Iris pigment epithelial cell (primary cell): Measurements from ENCODE around the gene AXIN1.
"Not testable (repeated sequence)": the region's sequence is repeated elsewhere in the genome, so short reads cannot be mapped to it uniquely, and the experiment has no call there.

Experiments used
- DNase-seq: peaks from one replicate; pipeline ENCODE4 v3.0.0-alpha.2; 2011; ENCODE audit warnings: low read depth

Gene AXIN1

GRCh38 chr16:264440-264951 is 88.0 kb downstream of the AXIN1 start:
- DNase-seq = no peak

DNA sequence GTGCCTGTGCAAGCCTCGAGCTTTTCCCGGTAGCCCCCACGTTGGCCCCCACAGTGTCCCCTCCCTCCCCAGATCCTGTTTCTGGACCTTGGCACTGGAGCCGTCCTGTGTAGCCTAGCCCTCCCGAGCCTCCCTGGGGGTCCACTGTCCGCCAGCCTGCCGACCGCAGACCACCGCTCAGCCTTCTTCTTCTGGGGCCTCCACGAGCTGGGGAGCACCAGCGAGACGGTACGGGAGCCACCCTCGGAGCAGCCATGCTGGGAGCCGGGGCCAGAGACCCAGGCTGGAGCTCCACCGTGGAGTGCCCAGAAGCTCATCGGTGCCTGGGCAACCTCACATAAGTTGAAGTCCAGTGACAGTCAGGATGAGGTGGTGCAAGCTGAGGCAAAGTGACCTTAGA is 88.6 kb downstream of the AXIN1 start:
- no peak for DNase-seq

DNA sequence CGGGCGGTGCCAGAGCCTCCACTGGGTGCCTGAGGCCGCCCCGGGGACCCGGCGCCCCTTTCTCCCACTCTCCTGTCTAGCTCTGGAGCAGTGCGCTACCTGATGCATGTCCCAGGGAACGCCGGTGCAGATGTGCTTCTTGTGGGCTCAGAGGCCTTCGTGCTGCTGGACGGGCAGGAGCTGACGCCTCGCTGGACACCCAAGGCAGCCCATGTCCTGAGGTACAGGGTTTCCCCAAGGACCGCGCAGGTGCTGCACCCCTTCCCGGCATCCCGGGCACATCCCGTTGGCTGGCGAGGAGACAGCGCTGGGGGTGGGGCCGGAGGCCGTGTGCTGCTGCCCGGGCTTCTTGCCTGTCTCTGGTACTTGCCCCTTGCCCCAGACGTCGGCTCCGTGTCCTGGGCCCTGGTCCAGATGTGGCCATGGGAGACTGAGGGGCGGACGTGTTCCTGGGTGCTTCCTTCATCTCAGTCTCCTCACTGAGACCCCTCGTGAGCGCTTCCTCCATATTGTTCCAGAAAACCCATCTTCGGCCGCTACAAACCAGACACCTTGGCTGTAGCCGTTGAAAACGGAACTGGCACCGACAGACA is 89.2 kb downstream of the AXIN1 start:
- DNase-seq = no peak

- no peak for DNase-seq
Measured at GRCh38 chr16:262121-262745, 90.3 kb downstream of the AXIN1 start.

- DNase-seq = no peak
Measured at GRCh38 chr16:261031-261691, 91.4 kb downstream of the AXIN1 start.

GRCh38 chr16:260326-260725 is 92.2 kb downstream of the AXIN1 start:
- no peak for DNase-seq

DNA sequence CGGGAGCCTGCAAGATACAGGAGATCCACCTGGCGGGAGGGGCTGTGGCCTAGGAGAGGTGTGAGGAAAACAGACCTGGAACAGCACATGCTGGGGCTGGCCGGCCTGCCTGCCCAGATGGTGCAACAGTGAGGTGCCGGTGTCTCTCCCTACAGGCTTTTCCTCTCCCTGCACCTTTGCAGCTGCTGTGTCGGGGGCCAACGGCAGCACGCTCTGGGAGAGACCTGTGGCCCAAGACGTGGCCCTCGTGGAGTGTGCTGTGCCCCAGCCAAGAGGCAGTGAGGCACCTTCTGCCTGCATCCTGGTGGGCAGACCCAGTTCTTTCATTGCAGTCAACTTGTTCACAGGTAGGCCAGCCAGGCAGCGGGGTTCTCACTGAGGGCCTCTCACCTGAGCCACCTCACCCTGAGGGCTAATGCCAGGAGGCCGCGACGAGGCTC is 92.7 kb downstream of the AXIN1 start:
- DNase-seq = no peak

- DNase-seq = no peak
Measured at GRCh38 chr16:259226-259625, 93.3 kb downstream of the AXIN1 start.

- not testable (repeated sequence) for DNase-seq
Measured at GRCh38 chr16:258091-258490, 94.4 kb downstream of the AXIN1 start.

GRCh38 chr16:255183-255582 is 97.3 kb downstream of the AXIN1 start:
- no peak for DNase-seq

DNA sequence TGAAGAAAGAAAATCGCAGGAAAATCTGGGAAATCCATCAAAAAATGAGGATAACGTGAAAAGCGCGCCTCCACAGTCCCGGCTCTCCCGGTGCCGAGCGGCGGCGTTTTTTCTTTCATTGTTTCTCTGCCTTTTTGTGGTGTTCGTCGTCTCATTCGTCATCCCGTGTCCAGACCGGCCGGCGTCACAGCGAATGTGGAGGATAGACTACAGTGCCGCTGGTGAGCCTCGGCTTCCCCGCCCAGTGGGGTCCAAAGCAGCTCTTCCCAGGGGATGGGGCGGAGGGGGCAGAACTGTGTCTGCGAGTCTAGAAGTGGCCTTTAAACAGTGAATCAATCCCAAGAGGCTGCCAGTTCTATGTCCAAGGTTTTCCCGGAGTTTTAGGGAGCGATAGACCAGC is 98.1 kb downstream of the AXIN1 start:
- no peak for DNase-seq

- no peak for DNase-seq
Measured at GRCh38 chr16:253833-254232, 98.7 kb downstream of the AXIN1 start.

GRCh38 chr16:252366-253337 is 99.9 kb downstream of the AXIN1 start:
- DNase-seq = peak; percentile 33

- DNase-seq = no peak
Measured at GRCh38 chr16:249431-249830, 103.1 kb downstream of the AXIN1 start.

DNA sequence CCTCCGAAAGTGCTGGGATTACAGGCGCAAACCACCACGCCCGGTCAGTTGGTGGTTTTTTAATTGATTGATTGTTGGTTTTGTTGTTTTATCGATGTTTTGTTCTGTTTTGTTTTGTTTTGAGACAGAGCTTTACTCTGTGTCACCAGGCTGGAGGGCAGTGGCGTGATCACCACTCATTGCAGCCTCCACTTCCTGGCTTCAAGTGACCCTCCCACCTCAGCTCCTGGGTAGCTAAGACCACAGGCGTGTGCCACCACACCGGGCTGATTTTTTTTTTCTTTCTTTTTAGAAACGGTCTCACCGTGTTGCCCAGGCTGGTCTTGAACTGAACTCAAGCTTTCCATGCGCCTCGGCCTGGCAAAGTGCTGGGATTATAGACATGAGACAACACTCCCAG is 105.5 kb downstream of the AXIN1 start:
- no peak for DNase-seq

- no peak for DNase-seq
Measured at GRCh38 chr16:245105-245504, 107.4 kb downstream of the AXIN1 start.

DNA sequence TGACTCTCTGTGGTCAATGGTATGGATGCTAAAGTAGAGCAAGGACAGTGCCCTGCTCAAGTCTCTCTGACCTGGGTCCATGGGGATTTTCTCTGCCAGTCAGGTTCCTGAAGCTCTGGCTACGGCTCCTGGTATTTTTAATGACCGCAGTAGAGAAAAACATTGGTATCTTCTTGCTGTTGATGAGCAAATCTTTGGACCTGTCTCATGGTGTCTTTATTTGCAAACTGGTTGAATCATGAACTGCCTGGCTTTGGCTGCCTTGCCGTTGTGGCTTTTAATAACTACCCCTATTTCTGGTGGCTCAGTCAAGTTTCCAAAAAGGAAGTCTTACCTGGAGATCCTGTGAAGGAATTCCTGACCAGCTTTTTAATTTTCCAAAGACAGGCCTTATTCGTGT is 109.2 kb downstream of the AXIN1 start:
- DNase-seq = no peak

GRCh38 chr16:242281-242680 is 110.2 kb downstream of the AXIN1 start:
- no peak for DNase-seq

DNA sequence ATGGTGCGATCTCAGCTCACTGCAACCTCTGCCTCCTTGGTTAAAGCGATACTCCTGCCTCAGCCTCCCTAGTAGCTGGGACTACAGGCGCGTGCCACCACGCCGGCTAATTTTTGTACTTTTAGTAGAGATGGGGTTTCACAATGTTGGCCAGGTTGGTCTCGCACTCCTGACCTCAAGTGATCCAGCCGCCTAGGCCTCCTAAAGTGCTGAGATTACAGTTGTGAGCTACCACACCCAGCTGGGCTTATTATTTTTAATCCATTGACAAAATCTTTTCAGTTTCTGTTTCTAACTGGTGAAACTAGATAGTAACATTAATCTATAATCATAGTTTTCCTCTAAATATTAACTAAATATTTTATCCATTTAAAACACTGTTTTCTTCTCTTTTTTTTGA is 112.0 kb downstream of the AXIN1 start:
- DNase-seq = no peak

DNA sequence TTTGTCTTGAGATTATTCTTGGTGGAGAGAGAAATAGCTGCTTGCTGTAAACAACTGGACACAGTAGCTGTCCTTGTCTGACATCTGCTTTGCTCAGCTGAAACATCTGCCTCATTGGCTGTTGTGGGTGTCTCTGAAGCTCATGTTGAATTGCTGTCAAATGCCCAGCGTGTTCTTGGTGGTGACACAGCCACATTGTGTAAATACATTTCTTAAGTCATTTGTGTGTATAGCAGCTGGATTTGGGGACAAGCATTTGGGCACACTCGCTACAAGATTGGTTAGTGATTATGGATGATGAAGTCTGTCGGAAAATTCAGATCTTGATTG is 112.6 kb downstream of the AXIN1 start:
- DNase-seq = no peak
